ENCODE data around the gene ZNF793. TPM values are rescaled to one million over a fixed set of nuclear protein-coding genes. Genes with fewer than 3 reads are reported as not detected.

ZNF793 gene
- total RNA-seq, 2 experiments from 2014 or later, result 0.25 to 0.53 TPM

- Histone ChIP-seq H3K4me2 (ENCODE audit: low read length) (no peak overlapping the region), H3K79me2 (ENCODE audit: insufficient read depth, low read depth, low read length) (no peaks in the 10 kb centered on the region), H3K9me2 (ENCODE audit: insufficient read depth, low read length) (no peaks in the 10 kb centered on the region), H2AFZ (ENCODE audit: low read length) (no peak overlapping the region), H3K27ac (ENCODE audit: low read depth, low read length, poor library complexity, severe bottlenecking) (no peak overlapping the region), H4K20me1 (ENCODE audit: insufficient read depth, low read length) (no peaks in the 10 kb centered on the region), H3K4me3 (ENCODE audit: low read depth, low read length, poor library complexity, severe bottlenecking) (no peak overlapping the region), H3K36me3 (ENCODE audit: insufficient read depth, low read length) (peaks cover 22% of the 10 kb centered on the region), H3K9me3 (ENCODE audit: low read length) (peaks cover 12% of the 10 kb centered on the region; the same call in 1 of the 2 replicates), H3K4me1 (ENCODE audit: insufficient read depth, low read length, poor library complexity, severe bottlenecking) (peaks cover 6% of the 10 kb centered on the region)
- BruUV-seq (replicated peaks), result no TSS peak
- no peak for TF ChIP-seq EZH2phosphoT487 (IDR thresholded peaks at IDR 0.05; ENCODE audit: borderline replicate concordance, low read depth, low read length)
- no peak for TF ChIP-seq CTCF (conservative IDR thresholded peaks at IDR 0.05; ENCODE audit: low read length)
- ChIA-PET POLR2A (no interaction called here), CTCF (ENCODE audit: unreplicated experiment) (interaction anchor here (0.5 kb wide), 1 partner anchor 58 kb away, joined by 4 read pairs; no protein-coding TSS in a partner anchor)
- DNase-seq (ENCODE audit: low spot score), result no peak
- intact Hi-C loops (cut with micrococcal nuclease; ENCODE audit: unreplicated experiment), result no loop called here
Observed at GRCh38 chr19:37472165-37472564, 34.6 kb upstream of the ZNF793 start.

DNA sequence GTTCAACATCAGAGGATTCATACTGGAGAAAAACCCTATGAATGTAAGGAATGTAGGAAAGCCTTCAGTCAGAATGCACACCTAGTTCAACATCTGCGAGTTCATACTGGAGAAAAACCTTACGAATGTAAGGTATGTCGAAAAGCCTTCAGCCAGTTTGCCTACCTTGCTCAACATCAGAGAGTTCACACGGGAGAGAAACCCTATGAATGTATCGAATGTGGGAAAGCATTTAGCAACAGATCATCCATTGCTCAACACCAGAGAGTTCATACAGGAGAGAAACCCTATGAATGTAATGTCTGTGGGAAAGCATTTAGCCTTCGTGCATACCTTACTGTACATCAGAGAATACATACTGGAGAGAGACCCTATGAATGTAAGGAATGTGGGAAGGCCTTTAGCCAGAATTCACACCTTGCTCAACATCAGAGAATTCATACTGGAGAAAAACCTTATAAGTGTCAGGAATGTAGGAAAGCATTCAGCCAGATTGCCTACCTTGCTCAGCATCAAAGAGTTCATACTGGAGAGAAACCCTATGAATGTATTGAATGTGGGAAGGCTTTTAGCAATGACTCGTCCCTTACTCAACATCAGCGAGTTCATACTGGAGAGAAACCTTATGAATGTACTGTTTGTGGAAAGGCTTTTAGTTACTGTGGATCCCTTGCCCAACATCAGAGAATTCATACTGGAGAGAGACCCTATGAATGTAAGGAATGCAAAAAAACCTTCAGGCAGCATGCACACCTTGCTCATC, 22.2 kb upstream of the ZNF793 start:
- CTCF ChIA-PET (ENCODE audit: unreplicated experiment), result no interaction called here
- no peak overlapping the region for H3K27ac ChIP-seq (ENCODE audit: low read depth, low read length, poor library complexity, severe bottlenecking)
- no peaks in the 10 kb centered on the region for H4K20me1 ChIP-seq (ENCODE audit: insufficient read depth, low read length)
- H2AFZ ChIP-seq (ENCODE audit: low read length), result no peak overlapping the region
- peaks cover 64% of the 10 kb centered on the region for H3K9me3 ChIP-seq (ENCODE audit: low read length)
- intact Hi-C loops (cut with micrococcal nuclease; ENCODE audit: unreplicated experiment), result no loop called here
- POLR2A ChIA-PET, result no interaction called here
- H3K79me2 ChIP-seq (ENCODE audit: insufficient read depth, low read depth, low read length), result no peaks in the 10 kb centered on the region
- H3K9me2 ChIP-seq (ENCODE audit: insufficient read depth, low read length), result no peaks in the 10 kb centered on the region
- H3K4me2 ChIP-seq (ENCODE audit: low read length), result no peak overlapping the region
- DNase-seq (ENCODE audit: low spot score), result no peak
- TF ChIP-seq EZH2phosphoT487 (IDR thresholded peaks at IDR 0.05; ENCODE audit: borderline replicate concordance, low read depth, low read length), result no peak
- TF ChIP-seq CTCF (conservative IDR thresholded peaks at IDR 0.05; ENCODE audit: low read length), result no peak
- H3K4me1 ChIP-seq (ENCODE audit: insufficient read depth, low read length, poor library complexity, severe bottlenecking), result no peaks in the 10 kb centered on the region
- peaks cover 37% of the 10 kb centered on the region for H3K36me3 ChIP-seq (ENCODE audit: insufficient read depth, low read length)
- BruUV-seq (replicated peaks), result no TSS peak
- no peak overlapping the region for H3K4me3 ChIP-seq (ENCODE audit: low read depth, low read length, poor library complexity, severe bottlenecking)

DNA sequence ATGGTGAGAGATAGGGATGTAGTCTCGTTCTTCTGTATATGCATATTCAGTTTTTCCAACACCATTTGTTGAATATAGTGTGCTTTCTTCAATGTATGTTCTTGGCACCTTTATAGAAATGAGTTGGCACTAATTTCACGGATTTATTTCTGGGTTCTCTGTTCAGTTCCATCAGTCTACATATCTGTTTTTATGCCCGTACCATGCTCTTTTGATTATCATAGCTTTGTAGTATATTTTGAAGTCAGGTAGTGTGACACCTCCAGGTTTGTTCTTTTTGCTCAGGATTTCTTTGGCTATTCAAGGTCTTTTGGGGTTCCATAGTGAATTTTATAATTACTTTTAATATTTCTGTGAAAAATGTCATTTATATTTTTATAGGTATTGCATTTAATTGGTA, 14.5 kb upstream of the ZNF793 start:
- Histone ChIP-seq H3K27ac (ENCODE audit: low read depth, low read length, poor library complexity, severe bottlenecking) (no peak overlapping the region), H2AFZ (ENCODE audit: low read length) (no peak overlapping the region), H3K4me1 (ENCODE audit: insufficient read depth, low read length, poor library complexity, severe bottlenecking) (no peaks in the 10 kb centered on the region), H3K79me2 (ENCODE audit: insufficient read depth, low read depth, low read length) (no peaks in the 10 kb centered on the region), H3K9me3 (ENCODE audit: low read length) (peaks cover 29% of the 10 kb centered on the region), H4K20me1 (ENCODE audit: insufficient read depth, low read length) (no peaks in the 10 kb centered on the region), H3K4me3 (ENCODE audit: low read depth, low read length, poor library complexity, severe bottlenecking) (no peak overlapping the region), H3K9me2 (ENCODE audit: insufficient read depth, low read length) (no peaks in the 10 kb centered on the region), H3K36me3 (ENCODE audit: insufficient read depth, low read length) (no peaks in the 10 kb centered on the region), H3K4me2 (ENCODE audit: low read length) (no peak overlapping the region)
- ChIA-PET CTCF (ENCODE audit: unreplicated experiment) (no interaction called here), POLR2A (no interaction called here)
- intact Hi-C loops (cut with micrococcal nuclease; ENCODE audit: unreplicated experiment), result no loop called here
- DNase-seq (ENCODE audit: low spot score), result no peak
- TF ChIP-seq EZH2phosphoT487 (IDR thresholded peaks at IDR 0.05; ENCODE audit: borderline replicate concordance, low read depth, low read length), result no peak
- TF ChIP-seq CTCF (conservative IDR thresholded peaks at IDR 0.05; ENCODE audit: low read length), result no peak
- BruUV-seq (replicated peaks), result no TSS peak

All from OCI-LY7 (cell line).